GM23248 (cell line): Measurements from ENCODE around the gene FUOM.

Source experiments
- EZH2 ChIP-seq: fragments of 200-600 bp; sonication (generic); IDR thresholded peaks from 2 replicates; pipeline ENCODE4 v1.6.1; 2018; ENCODE audit warnings: antibody characterized with exemption, mild to moderate bottlenecking; ENCODE audit not compliant: insufficient read depth, poor library complexity, severe bottlenecking
- EZH2phosphoT487 ChIP-seq: fragments of 200-600 bp; sonication (generic); IDR thresholded peaks from 2 replicates; pipeline ENCODE4 v1.6.1; 2018; ENCODE audit warnings: antibody characterized with exemption, moderate library complexity, mild to moderate bottlenecking, low read depth; ENCODE audit not compliant: insufficient read depth

GRCh38 chr10:133357285-133358161 lies at the start of gene FUOM:
- no peak for TF ChIP-seq EZH2phosphoT487
- TF ChIP-seq EZH2, result no peak
